Skeletal muscle satellite cell (primary cell): ENCODE results near the gene OR7A17. TPM values are rescaled to one million over a fixed set of nuclear protein-coding genes. Genes with fewer than 3 reads are reported as not detected.

Source experiments
- H3K27me3 ChIP-seq: 2 replicates; pipeline ENCODE4 v1.7.0; 2013; ENCODE audit warnings: low read length; ENCODE audit not compliant: control insufficient read depth, insufficient read depth
- H3K36me3 ChIP-seq: 2 replicates; pipeline ENCODE4 v1.7.0; 2013; ENCODE audit warnings: mild to moderate bottlenecking, control low read depth, low read length; ENCODE audit not compliant: insufficient read depth
- H3K4me1 ChIP-seq: 2 replicates; pipeline ENCODE4 v1.7.0; 2013; ENCODE audit warnings: low read length; ENCODE audit not compliant: control insufficient read depth, insufficient read depth
- H3K4me2 ChIP-seq: 2 replicates; pipeline ENCODE4 v1.7.0; 2013; ENCODE audit warnings: mild to moderate bottlenecking, low read length
- H3K4me3 ChIP-seq: 2 replicates; pipeline ENCODE4 v1.7.0; 2013; ENCODE audit warnings: low read length
- H3K9ac ChIP-seq: 2 replicates; pipeline ENCODE4 v1.7.0; 2013; ENCODE audit warnings: mild to moderate bottlenecking, low read depth, low read length, moderate library complexity
- H3K9me3 ChIP-seq: replicated peaks from 2 replicates; pipeline ENCODE4 v1.7.0; 2013; ENCODE audit warnings: mild to moderate bottlenecking, control low read depth, low read length
- total RNA-seq: library from RNA; depleted of rRNA; stranded (reverse); fragments of >200 nt; gene quantifications from 2 replicates; pipeline ENCODE4 v1.2.3, GENCODE V29; 2012; rRNA removed

OR7A17 gene
- total RNA-seq = not detected in 2 replicates

DNA sequence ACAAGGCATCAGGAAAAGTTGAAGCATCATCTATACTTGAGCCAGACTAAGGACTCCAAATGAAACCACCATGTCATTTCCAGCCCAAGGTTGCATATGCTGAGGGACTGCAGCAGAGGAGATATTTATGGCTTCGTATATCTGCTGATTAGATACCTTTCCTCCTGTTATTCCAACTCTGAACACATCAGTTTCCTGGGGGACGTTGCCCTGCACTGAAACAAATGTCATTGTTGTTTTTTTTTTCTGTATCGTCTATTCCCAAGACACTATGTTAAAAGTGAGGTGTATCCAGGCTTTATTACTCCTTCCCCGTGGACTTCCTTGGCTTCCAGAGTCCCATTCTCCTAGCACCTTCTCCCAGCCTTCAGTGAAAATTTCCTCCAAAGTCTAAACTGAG lies at the start of gene OR7A17:
OR7A17 (minus strand) TSS at position 101 of the 400 bp plus-strand sequence. CDS start 4,777 bp downstream, outside the sequence.
- H3K4me3 ChIP-seq = no peak within 1 kb of the TSS
- no peak within 1 kb of the TSS for H3K4me2 ChIP-seq
- H3K4me1 ChIP-seq = peaks cover 4% of the 10 kb centered on the region
- no peaks in the 10 kb centered on the region for H3K9me3 ChIP-seq
- no peak within 1 kb of the TSS for H3K9ac ChIP-seq
- H3K27me3 ChIP-seq = peaks cover 8% of the 10 kb centered on the region
- no peaks in the 10 kb centered on the region for H3K36me3 ChIP-seq

GRCh38 chr19:14933506-14933905 lies 47.6 kb upstream of the OR7A17 start:
- Histone ChIP-seq H3K9ac (no peak overlapping the region), H3K4me1 (no peaks in the 10 kb centered on the region), H3K4me3 (no peak overlapping the region), H3K27me3 (no peaks in the 10 kb centered on the region), H3K4me2 (no peak overlapping the region), H3K9me3 (no peaks in the 10 kb centered on the region), H3K36me3 (no peaks in the 10 kb centered on the region)

- Histone ChIP-seq H3K4me2 (no peak overlapping the region), H3K9ac (no peak overlapping the region), H3K9me3 (no peaks in the 10 kb centered on the region)
These were observed 30.9 kb upstream of the OR7A17 start for GRCh38 chr19:14916848-14917247.

GRCh38 chr19:14915116-14915515 lies 29.2 kb upstream of the OR7A17 start:
- H3K36me3 ChIP-seq = no peaks in the 10 kb centered on the region
- no peaks in the 10 kb centered on the region for H3K27me3 ChIP-seq
- no peak overlapping the region for H3K9ac ChIP-seq
- H3K4me1 ChIP-seq = no peaks in the 10 kb centered on the region
- H3K4me3 ChIP-seq = no peak overlapping the region
- no peaks in the 10 kb centered on the region for H3K9me3 ChIP-seq
- no peak overlapping the region for H3K4me2 ChIP-seq

More at GRCh38 chr19:14916848-14917247, 30.9 kb upstream of the OR7A17 start:
- Histone ChIP-seq H3K27me3 (no peaks in the 10 kb centered on the region), H3K4me3 (no peak overlapping the region), H3K36me3 (no peaks in the 10 kb centered on the region), H3K4me1 (no peaks in the 10 kb centered on the region)

GRCh38 chr19:14906711-14907110 lies 20.8 kb upstream of the OR7A17 start:
- Histone ChIP-seq H3K27me3 (no peaks in the 10 kb centered on the region), H3K4me3 (no peak overlapping the region), H3K4me2 (no peak overlapping the region)

DNA sequence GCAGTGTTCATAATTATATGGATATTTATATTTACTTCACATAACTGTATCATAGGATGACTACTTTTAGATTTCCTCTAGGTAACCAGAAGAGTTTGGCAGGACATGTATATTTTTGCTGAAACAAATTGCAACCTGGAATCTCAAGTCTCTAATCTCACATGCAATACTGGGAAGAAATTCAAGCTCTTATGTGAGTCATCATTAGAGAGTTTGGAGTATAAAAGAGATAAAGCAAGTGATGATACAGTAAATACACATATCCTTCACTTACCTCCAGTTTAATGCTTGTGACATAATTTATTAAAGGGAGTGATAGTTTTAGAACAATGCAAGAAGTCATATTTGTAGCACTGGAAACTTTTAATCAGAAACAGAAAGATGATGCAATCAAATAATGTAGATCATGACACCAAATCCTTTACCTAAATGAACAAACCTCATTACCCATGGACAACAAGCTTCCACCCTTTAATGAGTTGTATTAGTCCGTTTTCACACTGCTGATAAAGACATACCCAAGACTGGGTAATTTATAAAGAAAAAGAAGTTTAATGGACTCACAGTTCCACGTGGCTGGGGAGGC lies 15.8 kb upstream of the OR7A17 start:
- Histone ChIP-seq H3K9ac (no peak overlapping the region), H3K4me2 (no peak overlapping the region), H3K4me3 (no peak overlapping the region), H3K27me3 (no peaks in the 10 kb centered on the region), H3K9me3 (no peaks in the 10 kb centered on the region), H3K4me1 (no peaks in the 10 kb centered on the region), H3K36me3 (no peaks in the 10 kb centered on the region)

More at GRCh38 chr19:14906711-14907110, 20.8 kb upstream of the OR7A17 start:
- Histone ChIP-seq H3K36me3 (no peaks in the 10 kb centered on the region), H3K9me3 (no peaks in the 10 kb centered on the region), H3K9ac (no peak overlapping the region), H3K4me1 (no peaks in the 10 kb centered on the region)

DNA sequence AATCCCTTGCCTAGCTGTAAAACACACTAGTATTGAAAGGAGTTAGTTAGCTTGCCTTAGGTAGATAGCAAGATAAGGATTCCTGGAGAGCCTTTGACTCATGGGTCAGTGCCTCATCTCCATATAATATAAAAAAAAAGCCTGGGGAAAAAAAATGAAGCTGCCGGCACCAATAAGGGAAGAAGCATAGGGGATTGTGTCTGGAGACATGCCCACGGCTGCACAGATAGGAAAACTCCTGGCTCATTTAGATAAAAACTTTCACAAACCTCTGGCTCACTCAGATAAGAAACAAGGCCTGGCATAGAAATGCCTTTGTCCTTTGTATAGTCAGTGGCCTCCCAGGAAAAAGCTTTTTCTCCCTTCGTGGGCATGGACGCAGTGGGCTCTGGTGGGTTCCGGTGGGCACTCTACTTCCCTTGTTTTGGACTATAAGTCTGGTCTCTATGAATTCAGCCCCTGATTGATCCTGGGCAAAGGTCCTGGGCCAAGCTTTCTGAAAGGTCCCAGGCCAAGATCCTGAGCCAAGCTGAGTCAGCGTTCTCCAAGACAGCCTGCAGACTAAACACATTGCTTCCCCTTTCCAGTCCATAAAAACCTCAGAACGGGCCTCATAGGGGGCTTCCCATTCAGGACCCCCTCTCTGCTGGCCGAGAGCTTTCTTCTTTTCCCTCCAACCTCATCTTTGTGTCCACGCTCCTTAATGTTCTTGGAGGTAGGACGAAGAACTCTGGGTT lies 4.9 kb upstream of the OR7A17 start:
- no peak overlapping the region for H3K4me3 ChIP-seq
- H3K9me3 ChIP-seq = no peaks in the 10 kb centered on the region
- no peak overlapping the region for H3K4me2 ChIP-seq
- H3K27me3 ChIP-seq = peaks cover 10% of the 10 kb centered on the region
- no peaks in the 10 kb centered on the region for H3K36me3 ChIP-seq
- H3K9ac ChIP-seq = no peak overlapping the region
- peaks cover 4% of the 10 kb centered on the region for H3K4me1 ChIP-seq

DNA sequence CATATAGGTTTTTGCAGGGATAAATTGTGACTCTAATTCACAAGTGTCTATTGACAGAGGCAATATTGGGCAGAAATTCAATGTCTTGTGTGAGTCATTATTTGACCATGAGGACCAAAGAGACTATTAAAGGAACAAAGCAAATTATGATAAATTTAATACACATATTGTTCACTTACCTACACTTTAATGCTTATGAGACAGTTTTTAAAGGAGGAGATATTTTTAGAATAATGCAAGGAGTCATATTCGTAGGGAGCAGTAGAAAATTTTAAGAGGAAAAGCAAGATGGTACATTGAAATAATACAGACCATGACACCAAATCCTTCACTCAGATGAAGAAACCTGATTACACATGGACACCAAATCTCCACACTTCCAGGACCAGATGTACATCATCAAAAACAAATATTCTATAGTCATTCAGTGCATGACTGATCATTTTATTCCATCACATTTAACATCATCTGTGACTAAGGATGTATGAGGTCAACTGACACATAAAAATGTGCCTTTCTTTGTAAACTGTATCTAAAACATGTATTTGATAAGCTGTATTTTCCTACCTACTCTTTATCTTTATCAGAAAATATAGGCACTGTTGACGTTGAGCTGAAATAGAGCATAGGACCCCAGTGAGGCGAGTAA lies 4.2 kb upstream of the OR7A17 start:
- Histone ChIP-seq H3K4me3 (no peak overlapping the region), H3K9ac (no peak overlapping the region), H3K4me2 (no peak overlapping the region)

DNA sequence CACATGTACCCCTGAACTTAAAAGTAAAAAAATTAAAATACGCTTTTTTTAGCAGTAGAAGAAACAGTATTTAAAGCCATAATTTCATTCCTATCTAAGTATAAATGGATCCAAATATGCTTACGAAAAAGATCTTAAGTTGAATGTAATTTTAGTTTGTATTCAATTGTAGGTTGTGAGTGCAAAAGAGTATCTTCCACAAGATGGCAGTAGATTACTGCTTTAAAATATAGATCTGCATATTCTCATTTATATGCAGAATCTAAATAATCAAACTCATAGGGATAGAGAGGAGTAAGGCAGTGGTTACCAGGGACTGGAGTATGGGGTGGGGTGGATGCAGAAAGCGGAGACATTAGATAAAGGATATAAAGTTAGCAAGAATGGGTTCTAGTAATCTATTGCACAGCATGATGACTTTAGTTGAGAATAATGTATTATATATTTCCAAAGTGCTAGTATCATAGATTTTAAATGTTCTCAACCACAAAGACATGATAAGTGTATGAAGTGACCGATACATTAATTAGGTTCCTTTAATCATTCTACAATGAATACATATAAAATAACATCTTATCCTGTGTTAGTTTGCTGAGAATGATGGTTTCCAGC lies 14.2 kb downstream of the OR7A17 start:
- Histone ChIP-seq H3K4me1 (no peaks in the 10 kb centered on the region), H3K36me3 (no peaks in the 10 kb centered on the region), H3K9me3 (no peaks in the 10 kb centered on the region)

More for the DNA sequence above, 4.2 kb upstream of the OR7A17 start:
- Histone ChIP-seq H3K36me3 (no peaks in the 10 kb centered on the region), H3K4me1 (peaks cover 4% of the 10 kb centered on the region), H3K9me3 (no peaks in the 10 kb centered on the region), H3K27me3 (peaks cover 8% of the 10 kb centered on the region)

GRCh38 chr19:14868497-14868896 lies 17.4 kb downstream of the OR7A17 start:
- no peaks in the 10 kb centered on the region for H3K36me3 ChIP-seq
- no peak overlapping the region for H3K4me3 ChIP-seq
- no peaks in the 10 kb centered on the region for H3K9me3 ChIP-seq
- no peaks in the 10 kb centered on the region for H3K27me3 ChIP-seq
- H3K4me2 ChIP-seq = no peak overlapping the region
- H3K4me1 ChIP-seq = no peaks in the 10 kb centered on the region
- H3K9ac ChIP-seq = no peak overlapping the region

More for the DNA sequence above, 14.2 kb downstream of the OR7A17 start:
- Histone ChIP-seq H3K9ac (no peak overlapping the region), H3K4me2 (no peak overlapping the region), H3K27me3 (no peaks in the 10 kb centered on the region), H3K4me3 (no peak overlapping the region)

GRCh38 chr19:14848822-14849221 lies 37.1 kb downstream of the OR7A17 start, which contains the start of gene OR7A10:
TSS of gene OR7A10 (minus strand) at chr19:14848922. CDS start at chr19:14841877, 7,045 bp downstream.
- no peaks in the 10 kb centered on the region for H3K27me3 ChIP-seq
- no peaks in the 10 kb centered on the region for H3K9me3 ChIP-seq
- H3K4me2 ChIP-seq = no peak within 1 kb of the TSS
- H3K36me3 ChIP-seq = no peaks in the 10 kb centered on the region
- no peak within 1 kb of the TSS for H3K4me3 ChIP-seq
- H3K4me1 ChIP-seq = peaks cover 3% of the 10 kb centered on the region
- no peak within 1 kb of the TSS for H3K9ac ChIP-seq
